ENCODE measurements around the gene MEGF10.

MEGF10 gene

GRCh38 chr5:127369796-127370195 lies 79.2 kb downstream of the MEGF10 start:
- DNase-seq (ENCODE audit: low read depth in 2 of 2) = no peak

GRCh38 chr5:127370631-127371030 lies 80.0 kb downstream of the MEGF10 start:
- no peak for DNase-seq (ENCODE audit: low read depth in 2 of 2)

- no peak for DNase-seq (ENCODE audit: low read depth in 2 of 2)
Observed at GRCh38 chr5:127373858-127374491, 83.4 kb downstream of the MEGF10 start.

GRCh38 chr5:127375124-127375523 lies 84.5 kb downstream of the MEGF10 start:
- no peak for DNase-seq (ENCODE audit: low read depth in 2 of 2)

GRCh38 chr5:127375544-127376091 lies 85.0 kb downstream of the MEGF10 start:
- no peak for DNase-seq (ENCODE audit: low read depth in 2 of 2)

GRCh38 chr5:127377651-127378050 lies 87.1 kb downstream of the MEGF10 start:
- no peak for DNase-seq (ENCODE audit: low read depth in 2 of 2)

- no peak for DNase-seq (ENCODE audit: low read depth in 2 of 2)
Observed at GRCh38 chr5:127385936-127386335, 95.3 kb downstream of the MEGF10 start.

- no peak for DNase-seq (ENCODE audit: low read depth in 2 of 2)
Observed at GRCh38 chr5:127386557-127386956, 96.0 kb downstream of the MEGF10 start.

GRCh38 chr5:127389601-127390000 lies 99.0 kb downstream of the MEGF10 start:
- DNase-seq (ENCODE audit: low read depth in 2 of 2) = no peak

GRCh38 chr5:127392762-127393161 lies 102.2 kb downstream of the MEGF10 start:
- DNase-seq (ENCODE audit: low read depth in 2 of 2) = no peak

- DNase-seq (ENCODE audit: low read depth in 2 of 2) = no peak
Observed at GRCh38 chr5:127396490-127397155, 106.0 kb downstream of the MEGF10 start.

- DNase-seq (ENCODE audit: low read depth in 2 of 2) = no peak
Observed at GRCh38 chr5:127398508-127398907, 107.9 kb downstream of the MEGF10 start.

- DNase-seq (ENCODE audit: low read depth in 2 of 2) = no peak
Observed at GRCh38 chr5:127399068-127399467, 108.5 kb downstream of the MEGF10 start.

- DNase-seq (ENCODE audit: low read depth in 2 of 2) = no peak
Observed at GRCh38 chr5:127400539-127400938, 109.9 kb downstream of the MEGF10 start.

- DNase-seq (ENCODE audit: low read depth in 2 of 2) = no peak
Observed at GRCh38 chr5:127400946-127401670, 110.5 kb downstream of the MEGF10 start.

GRCh38 chr5:127402361-127402760 lies 111.8 kb downstream of the MEGF10 start:
- DNase-seq (ENCODE audit: low read depth in 2 of 2) = no peak

- no peak for DNase-seq (ENCODE audit: low read depth in 2 of 2)
Observed at GRCh38 chr5:127404190-127404589, 113.6 kb downstream of the MEGF10 start.

- DNase-seq (ENCODE audit: low read depth in 2 of 2) = no peak
Observed at GRCh38 chr5:127406326-127407121, 115.9 kb downstream of the MEGF10 start.

GRCh38 chr5:127409246-127409917 lies 118.8 kb downstream of the MEGF10 start:
- no peak for DNase-seq (ENCODE audit: low read depth in 2 of 2)

GRCh38 chr5:127409921-127410675 lies 119.5 kb downstream of the MEGF10 start:
- DNase-seq (ENCODE audit: low read depth in 2 of 2) = no peak

- DNase-seq (ENCODE audit: low read depth in 2 of 2) = no peak
Observed at GRCh38 chr5:127410959-127411358, 120.4 kb downstream of the MEGF10 start.

Measured in activated CD4-positive, alpha-beta T cell treated with anti-CD3 and anti-CD28 coated beads for 24 hours (primary cell).